HG02943 (cell line): ENCODE data around the gene CELF4.

Experiments used
- ATAC-seq: cut with Tn5 transposase; IDR thresholded peaks from one replicate; pipeline ENCODE4 v1.9.1; 2021; ENCODE audit warnings: mild to moderate bottlenecking, low read depth, moderate library complexity; ENCODE audit not compliant: unreplicated experiment

The CELF4 gene

GRCh38 chr18:37249171-37249886, 316.3 kb downstream of the CELF4 start:
- no peak for ATAC-seq

- ATAC-seq: no peak
These were observed 317.3 kb downstream of the CELF4 start for GRCh38 chr18:37248281-37248680.

GRCh38 chr18:37247497-37248161, 318.0 kb downstream of the CELF4 start:
- ATAC-seq: no peak

GRCh38 chr18:37246779-37247340, 318.7 kb downstream of the CELF4 start:
- ATAC-seq: no peak

GRCh38 chr18:37244618-37245017, 321.0 kb downstream of the CELF4 start:
- no peak for ATAC-seq

GRCh38 chr18:37243741-37244140, 321.9 kb downstream of the CELF4 start:
- no peak for ATAC-seq

- no peak for ATAC-seq
These were observed 322.6 kb downstream of the CELF4 start for GRCh38 chr18:37242826-37243560.

- ATAC-seq: no peak
These were observed 323.5 kb downstream of the CELF4 start for GRCh38 chr18:37242091-37242490.

- no peak for ATAC-seq
These were observed 327.1 kb downstream of the CELF4 start for GRCh38 chr18:37238282-37239108.

- ATAC-seq: no peak
These were observed 330.0 kb downstream of the CELF4 start for GRCh38 chr18:37235583-37235982.

- ATAC-seq: no peak
These were observed 334.3 kb downstream of the CELF4 start for GRCh38 chr18:37231251-37231650.

GRCh38 chr18:37230768-37231167, 334.8 kb downstream of the CELF4 start:
- no peak for ATAC-seq

- no peak for ATAC-seq
These were observed 340.3 kb downstream of the CELF4 start for GRCh38 chr18:37225279-37225678.

GRCh38 chr18:37222999-37223378, 342.6 kb downstream of the CELF4 start:
- ATAC-seq: no peak

- no peak for ATAC-seq
These were observed 343.1 kb downstream of the CELF4 start for GRCh38 chr18:37222354-37222998.

GRCh38 chr18:37219257-37219656, 346.3 kb downstream of the CELF4 start:
- no peak for ATAC-seq

GRCh38 chr18:37218022-37218590, 347.5 kb downstream of the CELF4 start:
- ATAC-seq: no peak

GRCh38 chr18:37210781-37211180, 354.8 kb downstream of the CELF4 start:
- ATAC-seq: no peak

GRCh38 chr18:37207343-37207742, 358.3 kb downstream of the CELF4 start:
- no peak for ATAC-seq

GRCh38 chr18:37199741-37200140, 365.9 kb downstream of the CELF4 start:
- no peak for ATAC-seq
